GM13976 (cell line): Measurements from ENCODE around the gene CPA3.

Experiments used
- DNase-seq: peaks from one replicate; pipeline ENCODE4 v3.0.0; 2012; ENCODE audit warnings: low spot score
- in situ Hi-C: fragments of 300-500 bp; cut with MboI; formaldehyde crosslinking; loops from one replicate; pipeline ENCODE4 v1.12.0; 2022; ENCODE audit warnings: low sequenced_read_pairs, mixed read lengths, inconsistent platforms; ENCODE audit not compliant: unreplicated experiment
- TF ChIP-seq, protein P1 (sequence below): IDR thresholded peaks from 2 replicates; pipeline ENCODE4 v1.5.1; 2012; ENCODE audit warnings: borderline replicate concordance, mild to moderate bottlenecking; ENCODE audit not compliant: insufficient read depth; ENCODE audit errors: extremely low read depth, missing control alignments, control extremely low read depth

The CPA3 gene

DNA sequence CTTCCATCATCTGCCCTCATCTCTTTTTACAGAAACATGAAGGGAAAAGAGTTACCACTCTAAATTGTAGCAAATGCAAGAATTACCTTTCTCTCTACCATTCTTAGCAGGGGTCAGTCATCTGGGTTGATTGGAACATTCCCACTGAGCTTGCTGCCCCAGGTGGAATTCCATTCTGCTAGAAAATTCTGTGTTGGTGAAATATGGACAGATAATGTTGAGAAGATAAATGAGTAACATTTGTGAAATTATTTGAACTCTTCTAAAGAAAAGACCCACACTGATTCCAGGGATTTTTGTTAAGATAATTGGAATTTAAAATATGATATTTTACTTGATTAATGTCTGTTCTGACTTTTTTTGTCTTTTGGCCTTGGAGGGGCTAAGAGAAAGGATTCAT lies 11.0 kb upstream of the CPA3 start:
- DNase-seq: no peak
- TF ChIP-seq, protein P1, sequence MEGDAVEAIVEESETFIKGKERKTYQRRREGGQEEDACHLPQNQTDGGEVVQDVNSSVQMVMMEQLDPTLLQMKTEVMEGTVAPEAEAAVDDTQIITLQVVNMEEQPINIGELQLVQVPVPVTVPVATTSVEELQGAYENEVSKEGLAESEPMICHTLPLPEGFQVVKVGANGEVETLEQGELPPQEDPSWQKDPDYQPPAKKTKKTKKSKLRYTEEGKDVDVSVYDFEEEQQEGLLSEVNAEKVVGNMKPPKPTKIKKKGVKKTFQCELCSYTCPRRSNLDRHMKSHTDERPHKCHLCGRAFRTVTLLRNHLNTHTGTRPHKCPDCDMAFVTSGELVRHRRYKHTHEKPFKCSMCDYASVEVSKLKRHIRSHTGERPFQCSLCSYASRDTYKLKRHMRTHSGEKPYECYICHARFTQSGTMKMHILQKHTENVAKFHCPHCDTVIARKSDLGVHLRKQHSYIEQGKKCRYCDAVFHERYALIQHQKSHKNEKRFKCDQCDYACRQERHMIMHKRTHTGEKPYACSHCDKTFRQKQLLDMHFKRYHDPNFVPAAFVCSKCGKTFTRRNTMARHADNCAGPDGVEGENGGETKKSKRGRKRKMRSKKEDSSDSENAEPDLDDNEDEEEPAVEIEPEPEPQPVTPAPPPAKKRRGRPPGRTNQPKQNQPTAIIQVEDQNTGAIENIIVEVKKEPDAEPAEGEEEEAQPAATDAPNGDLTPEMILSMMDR: no peak
- in situ Hi-C loops: loop anchor here (25.0 kb wide), 1 partner anchor 408 kb away; no protein-coding TSS in a partner anchor

DNA sequence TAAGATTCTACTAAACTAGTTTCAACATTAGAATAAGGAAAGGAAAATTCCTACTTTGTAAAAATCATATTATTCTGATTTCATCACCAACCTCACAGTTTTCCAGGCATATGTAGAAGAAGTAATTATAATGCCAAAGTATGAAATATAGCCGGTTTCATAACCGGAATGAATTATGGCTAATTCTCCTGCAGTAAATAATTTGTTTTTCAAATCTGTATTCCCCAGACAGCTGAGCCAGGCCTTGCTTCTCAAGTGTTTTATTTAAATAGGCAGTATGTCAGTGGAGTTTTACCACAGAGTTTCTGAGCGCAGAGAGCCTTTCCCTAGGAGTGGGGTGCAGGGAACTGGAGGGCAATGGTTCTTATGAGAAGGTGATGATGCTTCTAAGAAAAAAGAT lies 8.7 kb upstream of the CPA3 start:
- DNase-seq: no peak
- in situ Hi-C loops: loop anchor here (25.0 kb wide), 1 partner anchor 406 kb away; no protein-coding TSS in a partner anchor
- TF ChIP-seq, protein P1: no peak

DNA sequence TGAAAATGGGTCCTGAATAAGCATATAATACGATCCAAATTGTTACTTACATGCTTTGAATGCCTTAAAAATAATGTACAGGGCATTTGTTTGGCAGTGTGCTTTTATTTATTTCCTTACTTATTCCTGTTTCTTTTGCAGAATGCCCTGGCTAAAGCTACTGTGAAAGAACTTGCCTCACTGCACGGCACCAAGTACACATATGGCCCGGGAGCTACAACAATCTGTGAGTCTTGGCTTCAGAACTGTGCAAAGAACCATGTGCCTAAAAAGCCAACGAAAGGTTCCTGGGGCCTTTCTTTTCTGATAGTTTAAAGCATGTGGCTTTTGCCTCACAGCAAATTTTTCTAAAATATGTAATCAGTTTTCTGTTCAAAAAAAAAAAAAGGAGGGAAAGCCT lies 7.8 kb upstream of the CPA3 start:
- no peak for DNase-seq
- in situ Hi-C loops: loop anchor here (25.0 kb wide), 1 partner anchor 405 kb away; no protein-coding TSS in a partner anchor
- TF ChIP-seq, protein P1: no peak

DNA sequence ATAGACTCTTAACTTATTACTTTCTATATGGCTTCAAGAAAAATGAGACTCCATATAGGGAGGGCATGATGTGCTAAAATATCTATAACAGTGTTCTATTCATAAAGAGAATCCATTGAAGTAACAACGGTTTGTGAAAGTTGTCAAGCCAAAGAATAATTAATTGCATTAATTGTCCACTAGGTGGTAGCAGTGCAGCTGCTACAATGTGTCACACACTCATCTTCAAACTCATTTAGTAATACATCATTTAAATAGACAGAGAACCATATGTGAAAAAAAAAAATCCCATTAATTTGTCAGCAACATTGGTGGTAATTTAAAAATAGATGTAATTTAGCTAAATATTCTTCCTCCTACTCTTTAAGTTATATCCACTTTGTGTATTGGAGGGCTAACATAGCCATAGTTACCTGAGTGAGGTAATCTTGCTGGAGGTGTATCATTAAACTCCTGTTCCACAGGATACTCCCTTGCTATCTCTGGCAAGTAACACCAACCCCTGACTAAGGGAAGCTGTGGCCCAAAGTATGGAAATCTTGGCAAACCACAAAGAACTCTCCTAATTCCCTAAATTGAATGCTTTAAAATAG lies 3.7 kb upstream of the CPA3 start:
- TF ChIP-seq, protein P1: peak; percentile 57
- in situ Hi-C loops: loop anchor here (10.0 to 25.0 kb wide), 2 partner anchors 83 to 401 kb away; no protein-coding TSS in a partner anchor
- DNase-seq: peak; percentile 50

DNA sequence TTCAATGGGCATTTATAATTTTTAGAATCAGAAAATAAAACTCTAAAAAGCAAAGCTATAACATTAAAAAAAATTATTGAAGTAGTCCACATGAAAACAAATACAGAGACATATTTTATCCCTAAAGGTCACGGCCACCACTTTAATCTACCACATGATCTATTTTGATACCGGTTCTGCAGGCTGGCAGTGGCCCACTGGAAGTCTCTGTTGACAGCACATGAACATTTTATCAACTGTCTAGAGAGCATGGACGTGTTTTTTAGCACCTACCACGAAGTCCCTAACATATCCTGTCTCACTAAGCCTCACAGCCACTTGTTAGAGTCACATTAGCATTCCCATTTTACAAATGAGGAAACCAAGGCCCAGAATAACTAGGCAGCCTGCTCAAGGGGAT lies 1.8 kb upstream of the CPA3 start:
- in situ Hi-C loops: loop anchor here (10.0 to 25.0 kb wide), 2 partner anchors 82 to 399 kb away; no protein-coding TSS in a partner anchor
- DNase-seq: no peak
- TF ChIP-seq, protein P1: no peak

DNA sequence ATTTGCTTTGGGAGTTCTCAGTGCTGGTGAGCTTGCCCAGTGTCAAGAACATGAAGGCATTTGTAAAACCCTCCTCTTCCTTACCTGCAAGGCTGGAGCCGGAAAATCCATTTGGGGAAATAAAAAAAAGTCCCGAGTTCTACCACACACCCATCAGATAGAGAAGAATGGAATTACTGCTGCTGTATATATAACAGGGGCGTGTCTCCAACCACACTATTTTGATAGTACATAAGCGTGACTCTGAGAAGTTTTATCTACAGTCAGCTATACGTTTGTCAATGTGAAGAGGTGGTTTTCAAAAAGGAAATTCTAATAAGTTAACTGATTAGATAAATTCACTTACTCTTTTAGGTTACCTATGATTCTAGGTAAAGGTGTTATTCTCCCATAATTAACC lies 1.3 kb upstream of the CPA3 start:
- DNase-seq: no peak
- TF ChIP-seq, protein P1: no peak
- in situ Hi-C loops: loop anchor here (10.0 to 25.0 kb wide), 2 partner anchors 81 to 398 kb away; no protein-coding TSS in a partner anchor
